GM21367 (cell line): ENCODE measurements around the gene STIP1.
"Not testable (repeated sequence)": the region's sequence is repeated elsewhere in the genome, so short reads cannot be mapped to it uniquely, and the experiment has no call there.

ENCODE experiments used
- ATAC-seq: cut with Tn5 transposase; IDR thresholded peaks from one replicate; pipeline ENCODE4 v1.9.1; 2021; ENCODE audit not compliant: unreplicated experiment

The STIP1 gene

GRCh38 chr11:64234647-64235379 is 48.8 kb downstream of the STIP1 start:
- no peak for ATAC-seq

- ATAC-seq: no peak
Observed at GRCh38 chr11:64235437-64236161, 49.6 kb downstream of the STIP1 start.

GRCh38 chr11:64237484-64237951 is 51.5 kb downstream of the STIP1 start:
- no peak for ATAC-seq

- no peak for ATAC-seq
Observed at GRCh38 chr11:64238076-64238475, 52.1 kb downstream of the STIP1 start.

- no peak for ATAC-seq
Observed at GRCh38 chr11:64238999-64239398, 53.0 kb downstream of the STIP1 start.

GRCh38 chr11:64239662-64240434 is 53.9 kb downstream of the STIP1 start:
- ATAC-seq: no peak

GRCh38 chr11:64240435-64241240 is 54.7 kb downstream of the STIP1 start, which contains the start of gene FKBP2:
Gene FKBP2, plus strand, starts transcription at chr11:64241095. Its CDS starts 1,293 bp downstream, at chr11:64242388.
- peak; percentile 33 for ATAC-seq

- no peak for ATAC-seq
Observed at GRCh38 chr11:64241241-64241490, 55.2 kb downstream of the STIP1 start.

- peak; percentile 47 for ATAC-seq
Observed at GRCh38 chr11:64241491-64242374, 55.8 kb downstream of the STIP1 start.

GRCh38 chr11:64243236-64243854 is 57.4 kb downstream of the STIP1 start:
- no peak for ATAC-seq

GRCh38 chr11:64244107-64244506 is 58.1 kb downstream of the STIP1 start:
- no peak for ATAC-seq

- no peak for ATAC-seq
Observed at GRCh38 chr11:64244966-64245365, 59.0 kb downstream of the STIP1 start.

- no peak for ATAC-seq
Observed at GRCh38 chr11:64245401-64245796, 59.4 kb downstream of the STIP1 start.

GRCh38 chr11:64245797-64246620 is 60.0 kb downstream of the STIP1 start:
- no peak for ATAC-seq

GRCh38 chr11:64246621-64246870 is 60.6 kb downstream of the STIP1 start:
- ATAC-seq: not testable (repeated sequence)

GRCh38 chr11:64246871-64247728 is 61.1 kb downstream of the STIP1 start, which contains the start of gene PPP1R14B:
Gene PPP1R14B, minus strand, starts transcription at chr11:64246943. Its CDS starts 270 bp downstream, at chr11:64246673.
- ATAC-seq: no peak

GRCh38 chr11:64247729-64248531 is 62.0 kb downstream of the STIP1 start:
- ATAC-seq: no peak
